HepG2 (cell line): ENCODE data around the gene GPLD1. TPM values are rescaled to one million over a fixed set of nuclear protein-coding genes. Genes with fewer than 3 reads are reported as not detected.

ENCODE experiments used
- ATAC-seq: fragments of 200-7000 bp; cut with Tn5 transposase; 3 replicates; pipeline ENCODE4 v1.9.1; 2020; ENCODE audit warnings: mild to moderate bottlenecking, moderate library complexity
- BruUV-seq: library from RNA; stranded (reverse); fragments of 400-500 nt; replicated peaks from 2 replicates; lab custom pipeline; 2021; lab: Mats Ljungman, UMichigan
- CTCF ChIA-PET: fragments of 300-600 bp; formaldehyde crosslinking; extraction: SDS; loops from one replicate; lab custom pipeline; 2021; ENCODE audit warnings: low total read pairs, inconsistent platforms, low intra/inter-chr PET ratio; lab: Yijun Ruan, JAX
- POLR2A ChIA-PET: fragments of 350-600 bp; sonication (Branson Sonifier 250); formaldehyde crosslinking; loops from one replicate; lab custom pipeline; 2020; ENCODE audit warnings: antibody characterized with exemption, inconsistent platforms; lab: Yijun Ruan, JAX
- DNase-seq: peaks from one replicate; pipeline ENCODE4 v3.0.0-alpha.2; 2015; ENCODE audit warnings: low spot score
- FAIRE-seq: peaks from 3 replicates; lab custom pipeline; 2011; peaks lifted over from hg19 to GRCh38; lab: Jason Lieb, UNC
- H2AFZ ChIP-seq: one replicate; pipeline ENCODE4 v1.6.1; 2011; ENCODE audit warnings: low read length, inconsistent platforms
- H3K27ac ChIP-seq: fragments of 300-600 bp; 3 replicates; pipeline ENCODE4 v1.8.0; 2011; ENCODE audit warnings: mixed run types, mild to moderate bottlenecking, mixed read lengths, low read length, inconsistent platforms; ENCODE audit not compliant: insufficient read depth; ENCODE audit errors: extremely low read length
- H3K27me3 ChIP-seq, 2 experiments: fragments of 200-600 bp in 1 of 2; 2 replicates in 1 of 2; 3 replicates in 1 of 2; pipeline versions ENCODE4 v1.6.0 to v1.8.0; 2011; ENCODE audit warnings: low read length in 2 of 2, mild to moderate bottlenecking in 2 of 2, moderate library complexity in 2 of 2, inconsistent platforms in 1 of 2; ENCODE audit not compliant: insufficient read depth in 2 of 2, control insufficient read depth in 1 of 2
- H3K36me3 ChIP-seq, 2 experiments: fragments of 200-600 bp in 1 of 2; replicated peaks in 1 of 2; 2 replicates in 1 of 2; 3 replicates in 1 of 2; pipeline versions ENCODE4 v1.5.1 to v1.8.0; 2011; ENCODE audit warnings: low read length in 2 of 2, inconsistent platforms in 1 of 2; ENCODE audit not compliant: insufficient read depth in 2 of 2, control insufficient read depth in 1 of 2
- H3K4me1 ChIP-seq: 2 replicates; pipeline ENCODE4 v1.5.1; 2012; ENCODE audit warnings: low read length, inconsistent platforms; ENCODE audit not compliant: insufficient read depth
- H3K4me2 ChIP-seq: 2 replicates; pipeline ENCODE4 v1.6.0; 2011; ENCODE audit warnings: low read depth, low read length, inconsistent platforms
- H3K4me3 ChIP-seq, 3 experiments: fragments of 200-600 bp in 1 of 3; sonication (generic), shearing (Covaris generic) in 1 of 3; replicated peaks in 1 of 3; 2 replicates each; pipeline ENCODE4 v1.5.1; 2011 to 2016; ENCODE audit warnings: low read length in 3 of 3, inconsistent platforms in 2 of 3, low read depth in 2 of 3, mild to moderate bottlenecking in 2 of 3, control low read depth in 1 of 3, mixed read lengths in 1 of 3; ENCODE audit not compliant: insufficient read depth in 1 of 3
- H3K79me2 ChIP-seq: one replicate; pipeline ENCODE4 v1.6.1; 2011; ENCODE audit warnings: low read length, inconsistent platforms; ENCODE audit not compliant: insufficient read depth
- H3K9ac ChIP-seq: 2 replicates; pipeline ENCODE4 v1.6.0; 2011; ENCODE audit warnings: mild to moderate bottlenecking, low read depth, low read length, inconsistent platforms; ENCODE audit not compliant: insufficient read depth
- H3K9me3 ChIP-seq: 2 replicates; pipeline ENCODE4 v1.5.1; 2012; ENCODE audit warnings: mild to moderate bottlenecking, low read length
- H4K20me1 ChIP-seq: 2 replicates; pipeline ENCODE4 v1.6.0; 2011; ENCODE audit warnings: inconsistent platforms, mild to moderate bottlenecking, low read length, moderate library complexity; ENCODE audit not compliant: insufficient read depth
- EHMT2 ChIP-seq: fragments of 200-600 bp; sonication (generic); IDR thresholded peaks from 2 replicates; pipeline ENCODE4 v1.7.0; 2017; ENCODE audit warnings: antibody characterized with exemption, low read depth, low read length, borderline replicate concordance
- MAFG ChIP-seq: sonication (generic); formaldehyde crosslinking; IDR thresholded peaks from 2 replicates; pipeline ENCODE4 v1.5.1; 2020; ENCODE audit warnings: mild to moderate bottlenecking, missing genetic modification reagents
- MED8 ChIP-seq: sonication (generic); formaldehyde crosslinking; IDR thresholded peaks from 2 replicates; pipeline ENCODE4 v1.8.1; 2023; ENCODE audit warnings: mild to moderate bottlenecking, missing genetic modification reagents; ENCODE audit not compliant: insufficient replicate concordance
- MTA3 ChIP-seq: sonication (generic); formaldehyde crosslinking; IDR thresholded peaks from 2 replicates; pipeline ENCODE4 v1.4.0; 2020; ENCODE audit warnings: missing genetic modification reagents
- REL ChIP-seq: sonication (generic); formaldehyde crosslinking; conservative IDR thresholded peaks from 2 replicates; pipeline ENCODE4 v1.8.0; 2022; ENCODE audit warnings: mild to moderate bottlenecking, missing genetic modification reagents, moderate library complexity
- SATB2 ChIP-seq: sonication (generic); formaldehyde crosslinking; IDR thresholded peaks from 2 replicates; pipeline ENCODE4 v1.5.0; 2020; ENCODE audit warnings: missing genetic modification reagents
- SIX1 ChIP-seq: sonication (generic); formaldehyde crosslinking; IDR thresholded peaks from 2 replicates; pipeline ENCODE4 v1.4.0; 2020; ENCODE audit warnings: missing genetic modification reagents, borderline replicate concordance
- SP1 ChIP-seq, 2 experiments: fragments of 450-650 bp in 1 of 2; sonication (generic) in 1 of 2; formaldehyde crosslinking in 1 of 2; IDR thresholded peaks; 2 replicates each; pipeline versions ENCODE4 v1.4.0 to v1.6.1; 2016 to 2020; ENCODE audit warnings: missing genetic modification reagents in 1 of 2
- WGBS: methylation state at CpG from one replicate; pipeline ENCODE4 v1.1.6; 2017; ENCODE audit warnings: low lambda C conversion rate; 5-methylcytosine and 5-hydroxymethylcytosine counted together
- in situ Hi-C: cut with HindIII; loops from 2 replicates; pipeline ENCODE4 v1.10.0; 2017; ENCODE audit warnings: low pct_unique_long_range_greater_than_20kb; ENCODE audit not compliant: extremely low pct_ligation_motif_present
- intact Hi-C: fragments of 100-400 bp; cut with micrococcal nuclease; formaldehyde crosslinking; loops from one replicate; pipeline ENCODE4 v1.10.0; 2022; ENCODE audit not compliant: unreplicated experiment
- polyA plus RNA-seq, 8 experiments: library from polyadenylated mRNA; depleted of rRNA in 3 of 8; stranded (reverse) in 7 of 8; unstranded in 1 of 8; fragments of >200 nt; fragmentation: Illumina TruSeq in 4 of 8; extraction: Trizol in 4 of 8; gene quantifications; 2 replicates each; pipeline versions ENCODE4 v1.2.1 to v1.2.3, GENCODE V29; 2011 to 2016; ENCODE audit warnings: low read depth in 4 of 8, missing spikeins in 1 of 8, mixed read lengths in 1 of 8; ENCODE audit not compliant: insufficient read depth in 1 of 8
- total RNA-seq, 5 experiments: library from RNA; depleted of rRNA; stranded (reverse); fragments of >200 nt; fragmentation: Illumina TruSeq; extraction: Trizol; gene quantifications; 2 replicates each; pipeline ENCODE4 v1.2.3, GENCODE V29; 2016; ENCODE audit warnings: low read depth in 1 of 5
- TF ChIP-seq, protein P1 (sequence below): sonication (generic); formaldehyde crosslinking; IDR thresholded peaks from 2 replicates; pipeline ENCODE4 v1.4.0; 2020; ENCODE audit warnings: mild to moderate bottlenecking, low read depth, missing genetic modification reagents

GPLD1 gene
- total and polyA plus RNA-seq, 2 of the 13 experiments (the other 11 are each of a cell fraction or from before 2014, with no cell fraction given): 6.2 to 7.6 TPM

DNA sequence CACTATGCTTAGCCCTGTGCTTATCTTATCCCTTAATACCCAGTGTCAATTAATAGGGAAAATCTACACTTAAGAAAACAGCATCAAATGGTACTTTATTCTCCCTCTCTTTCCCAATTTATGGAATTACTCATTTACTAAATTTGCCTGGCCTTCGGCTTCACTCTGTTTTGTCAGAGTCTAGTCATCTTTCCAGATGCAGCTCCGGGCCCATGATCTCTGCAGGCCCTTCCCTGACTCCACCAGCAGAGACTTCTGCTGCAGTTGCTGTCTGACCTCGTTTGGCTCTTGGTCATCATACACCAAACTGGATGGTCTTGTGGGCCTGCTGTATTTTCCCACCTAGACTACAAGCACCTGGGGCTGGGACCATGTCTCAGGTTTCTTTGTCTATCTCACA lies 59.3 kb downstream of the GPLD1 start (continued):
- TF ChIP-seq SP1 (IDR thresholded peaks at IDR 0.05): no peak
- no peak for TF ChIP-seq SP1 (CRISPR knock-in tag; IDR thresholded peaks at IDR 0.05)
- no peak for TF ChIP-seq MAFG (CRISPR knock-in tag)
- TF ChIP-seq SIX1 (CRISPR knock-in tag): no peak
- no peak for TF ChIP-seq MED8
- no peak for TF ChIP-seq SATB2
- TF ChIP-seq MTA3 (CRISPR knock-in tag): no peak
- TF ChIP-seq REL: no peak
- TF ChIP-seq, protein P1, sequence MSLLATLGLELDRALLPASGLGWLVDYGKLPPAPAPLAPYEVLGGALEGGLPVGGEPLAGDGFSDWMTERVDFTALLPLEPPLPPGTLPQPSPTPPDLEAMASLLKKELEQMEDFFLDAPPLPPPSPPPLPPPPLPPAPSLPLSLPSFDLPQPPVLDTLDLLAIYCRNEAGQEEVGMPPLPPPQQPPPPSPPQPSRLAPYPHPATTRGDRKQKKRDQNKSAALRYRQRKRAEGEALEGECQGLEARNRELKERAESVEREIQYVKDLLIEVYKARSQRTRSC: no peak

- Histone ChIP-seq H3K27me3 (no peaks in the 10 kb centered on the region), H3K27ac (no peak overlapping the region), H3K9ac (no peak overlapping the region), H3K79me2 (no peaks in the 10 kb centered on the region), H4K20me1 (no peaks in the 10 kb centered on the region), H3K4me2 (no peak overlapping the region), H3K4me3 (no peak overlapping the region), H3K36me3 (peaks cover 11 to 33% of the 10 kb centered on the region in 2 experiments), H3K4me1 (no peaks in the 10 kb centered on the region), H2AFZ (no peak overlapping the region), H3K9me3 (no peaks in the 10 kb centered on the region)
- BruUV-seq: no TSS peak
- ATAC-seq (no peak), DNase-seq (no peak), FAIRE-seq (no peak)
- intact Hi-C loops: no loop called here
- CTCF ChIA-PET: no interaction called here
- in situ Hi-C loops: no loop called here
- POLR2A ChIA-PET: no interaction called here
- TF ChIP-seq EHMT2: no peak
- WGBS: 97% methylated on average over 3 of the region's 3 CpGs
These were observed 60.2 kb downstream of the GPLD1 start for GRCh38 chr6:24429146-24429545.
